Kidney (tissue), 14 donors: ENCODE measurements around the gene TRNP1. TPM values are rescaled to one million over a fixed set of nuclear protein-coding genes. Genes with fewer than 3 reads are reported as not detected.
A peak's percentile ranks its signal among the peaks of the same experiment; 100 is the strongest.

Experiments used
- DNase-seq, 5 donors: peaks; one replicate each; pipeline ENCODE4 v3.0.0-alpha.2; 2013 to 2020
- FAIRE-seq: peaks from 2 replicates; lab custom pipeline; 2012; peaks lifted over from hg19 to GRCh38; lab: Jason Lieb, UNC
- H3K27ac ChIP-seq, 2 donors: one replicate each; pipeline ENCODE4 v1.7.0; 2013; ENCODE audit warnings: low read depth in 2 of 2, low read length in 2 of 2, inconsistent platforms in 1 of 2
- H3K27me3 ChIP-seq: one replicate; pipeline ENCODE4 v1.7.1; 2013; ENCODE audit warnings: low read length, inconsistent platforms; ENCODE audit not compliant: control insufficient read depth, insufficient read depth
- H3K36me3 ChIP-seq, 3 donors: one replicate each; pipeline versions ENCODE4 v1.7.0 to v1.7.1; 2013; ENCODE audit warnings: low read length in 3 of 3, control low read depth in 1 of 3, inconsistent platforms in 1 of 3; ENCODE audit not compliant: insufficient read depth in 3 of 3, control insufficient read depth in 2 of 3
- H3K4me1 ChIP-seq, 3 donors: one replicate each; pipeline versions ENCODE4 v1.7.0 to v1.7.1; 2013; ENCODE audit warnings: low read length in 3 of 3, inconsistent platforms in 1 of 3, low read depth in 1 of 3; ENCODE audit not compliant: control insufficient read depth in 2 of 3, insufficient read depth in 2 of 3
- H3K4me3 ChIP-seq, 3 donors: one replicate each; pipeline versions ENCODE4 v1.7.0 to v1.8.1; 2013; ENCODE audit warnings: low read length in 3 of 3, control low read depth in 1 of 3, inconsistent platforms in 1 of 3
- H3K9ac ChIP-seq, 3 donors: one replicate each; pipeline versions ENCODE4 v1.7.0 to v1.7.1; 2013; ENCODE audit warnings: low read length in 3 of 3, control low read depth in 1 of 3, inconsistent platforms in 1 of 3
- H3K9me3 ChIP-seq, 3 donors: one replicate each; pipeline versions ENCODE4 v1.7.0 to v1.7.1; 2013; ENCODE audit warnings: low read length in 3 of 3, control low read depth in 1 of 3, inconsistent platforms in 1 of 3; ENCODE audit not compliant: control insufficient read depth in 2 of 3, insufficient read depth in 1 of 3
- intact Hi-C: fragments of 100-400 bp; cut with DNase I; formaldehyde crosslinking; loops from one replicate; pipeline ENCODE4 v1.11.1; 2022
- polyA plus RNA-seq: library from polyadenylated mRNA; stranded (reverse); fragments of 350-450 nt; fragmentation: Illumina TruSeq; extraction: RNeasy Lipid Tissue Mini Kit (QIAGEN cat#74804); gene quantifications from one replicate; pipeline ENCODE4 v1.2.3, GENCODE V29; 2014; ENCODE audit warnings: low read depth, low replicate concordance; ENCODE audit not compliant: insufficient read depth
- total RNA-seq: library from RNA; stranded (reverse); fragmentation: NEBNext Ultra II Directional; extraction: Animal tissue kit (Norgen Biotek cat#: 25700); gene quantifications from one replicate; pipeline ENCODE4 v1.2.1, GENCODE V29; 2021
- TF ChIP-seq, protein P1 (sequence below): IDR thresholded peaks from 3 replicates; pipeline ENCODE4 v1.5.1; 2012; ENCODE audit warnings: mild to moderate bottlenecking, moderate library complexity, borderline replicate concordance; ENCODE audit not compliant: insufficient read depth; ENCODE audit errors: extremely low read depth
- donor health status: control.
- donor health status: control.
- donor health status: control.
- donor health status: control.
- donor health status: control.
- donor health status: DM: yes; HTN: yes; CAD: no.
- donor health status: Normal renal cell carcinoma (clear cell type).

The TRNP1 gene
- total and polyA plus RNA-seq, 2 donors from 2014 or later: 33.0 to 38.3 TPM

DNA sequence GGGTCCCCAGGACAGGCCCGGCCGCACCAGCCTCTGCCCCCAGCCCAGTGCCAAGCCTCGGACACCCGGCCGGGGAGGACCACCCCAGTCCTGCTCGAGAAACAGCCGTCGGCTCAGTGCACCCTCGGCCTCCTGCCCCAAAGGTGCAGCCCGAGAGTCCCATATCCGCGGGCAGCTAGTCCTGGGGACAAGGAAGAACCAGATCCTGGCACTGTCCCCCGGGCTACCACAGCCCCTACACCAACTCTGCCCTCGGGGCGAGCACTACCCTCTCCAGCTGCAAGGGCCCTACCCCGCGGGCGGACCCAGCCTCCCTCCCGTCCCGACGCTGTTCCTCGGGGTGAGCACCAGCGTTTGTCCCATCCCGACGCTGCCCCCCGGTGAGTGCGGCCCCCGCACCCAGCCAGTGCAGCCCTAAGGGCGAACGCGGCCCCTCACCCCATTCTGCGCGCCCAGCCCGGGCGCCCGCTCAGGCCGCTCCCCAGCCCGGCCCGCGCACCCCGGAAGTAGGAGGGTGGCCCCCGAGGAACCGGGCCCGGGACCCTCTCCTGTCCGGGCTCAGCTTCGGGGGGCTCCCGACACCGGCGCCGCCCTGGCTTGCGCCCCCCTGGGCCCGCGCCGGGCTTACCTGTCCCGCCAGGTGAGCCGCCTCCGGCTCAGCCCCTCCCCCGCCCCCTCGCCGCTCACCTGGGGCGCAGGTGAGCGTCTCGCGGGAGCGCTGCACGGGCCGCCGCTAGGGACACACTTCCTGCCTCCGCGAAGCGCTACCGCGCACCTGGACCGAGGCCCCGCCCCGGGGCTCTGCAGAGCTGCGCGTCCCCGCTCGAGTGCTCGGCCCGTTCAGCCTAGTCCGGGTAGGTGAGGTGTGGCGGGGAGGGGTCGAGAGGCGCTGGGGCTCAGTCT, 33.5 kb upstream of the TRNP1 start, which contains the start of gene KDF1:
TSS of gene KDF1 (minus strand) at position 747 of the 903 bp plus-strand sequence. CDS start 8,088 bp downstream, outside the sequence.
- TF ChIP-seq, protein P1, sequence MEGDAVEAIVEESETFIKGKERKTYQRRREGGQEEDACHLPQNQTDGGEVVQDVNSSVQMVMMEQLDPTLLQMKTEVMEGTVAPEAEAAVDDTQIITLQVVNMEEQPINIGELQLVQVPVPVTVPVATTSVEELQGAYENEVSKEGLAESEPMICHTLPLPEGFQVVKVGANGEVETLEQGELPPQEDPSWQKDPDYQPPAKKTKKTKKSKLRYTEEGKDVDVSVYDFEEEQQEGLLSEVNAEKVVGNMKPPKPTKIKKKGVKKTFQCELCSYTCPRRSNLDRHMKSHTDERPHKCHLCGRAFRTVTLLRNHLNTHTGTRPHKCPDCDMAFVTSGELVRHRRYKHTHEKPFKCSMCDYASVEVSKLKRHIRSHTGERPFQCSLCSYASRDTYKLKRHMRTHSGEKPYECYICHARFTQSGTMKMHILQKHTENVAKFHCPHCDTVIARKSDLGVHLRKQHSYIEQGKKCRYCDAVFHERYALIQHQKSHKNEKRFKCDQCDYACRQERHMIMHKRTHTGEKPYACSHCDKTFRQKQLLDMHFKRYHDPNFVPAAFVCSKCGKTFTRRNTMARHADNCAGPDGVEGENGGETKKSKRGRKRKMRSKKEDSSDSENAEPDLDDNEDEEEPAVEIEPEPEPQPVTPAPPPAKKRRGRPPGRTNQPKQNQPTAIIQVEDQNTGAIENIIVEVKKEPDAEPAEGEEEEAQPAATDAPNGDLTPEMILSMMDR: peak; percentile 30
- DNase-seq (peak; percentile 79 to 93 (median 86)), FAIRE-seq (no peak)
- peak within 1 kb of the TSS; percentile 22 to 50 for H3K27ac ChIP-seq
- H3K27me3 ChIP-seq: peaks cover 3% of the 10 kb centered on the region
- peak within 1 kb of the TSS; percentile 45 to 82 (median 61) for H3K9ac ChIP-seq
- H3K4me1 ChIP-seq: peaks cover 0 to 4% (median 0%) of the 10 kb centered on the region in 3 donors
- peaks cover 0 to 3% (median 0%) of the 10 kb centered on the region in 3 donors for H3K9me3 ChIP-seq
- intact Hi-C loops: no loop called here
- H3K4me3 ChIP-seq: peak within 1 kb of the TSS; percentile 66 to 85 (median 82)
- no peaks in the 10 kb centered on the region for H3K36me3 ChIP-seq

DNA sequence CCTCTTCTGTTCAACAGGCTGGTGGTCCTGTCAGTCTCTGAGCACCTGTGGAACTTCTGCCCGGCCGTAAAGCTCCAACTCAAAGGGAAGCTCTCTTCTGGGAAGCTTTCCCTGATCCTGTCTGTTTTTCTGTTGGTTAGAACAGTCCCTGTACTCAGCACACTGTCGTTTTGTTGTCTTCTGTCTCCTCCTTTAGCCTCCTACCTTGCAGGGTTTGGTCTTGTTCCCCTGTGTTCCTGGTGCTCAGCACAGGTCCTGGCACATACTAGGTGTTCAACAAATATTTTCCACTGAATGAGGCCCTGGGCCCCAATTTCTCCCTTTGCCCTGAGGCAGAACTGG, 32.9 kb upstream of the TRNP1 start:
- intact Hi-C loops: no loop called here
- H3K36me3 ChIP-seq: no peaks in the 10 kb centered on the region
- no peak for FAIRE-seq
- peak overlapping the region; percentile 22 to 50 for H3K27ac ChIP-seq
- H3K27me3 ChIP-seq: peaks cover 3% of the 10 kb centered on the region
- DNase-seq: peak in 1 of 5 donors; percentile 37
- peak overlapping the region; percentile 45 to 77 (median 61) for H3K9ac ChIP-seq
- TF ChIP-seq, protein P1: no peak
- H3K4me1 ChIP-seq: peaks cover 0 to 4% (median 0%) of the 10 kb centered on the region in 3 donors
- peaks cover 0 to 3% (median 0%) of the 10 kb centered on the region in 3 donors for H3K9me3 ChIP-seq
- peak overlapping the region; percentile 66 to 85 (median 82) for H3K4me3 ChIP-seq

- Histone ChIP-seq H3K36me3 (no peaks in the 10 kb centered on the region), H3K4me1 (peaks cover 0 to 4% (median 0%) of the 10 kb centered on the region in 3 donors), H3K9me3 (no peaks in the 10 kb centered on the region), H3K9ac (no peak overlapping the region), H3K4me3 (no peak overlapping the region), H3K27me3 (peaks cover 3% of the 10 kb centered on the region), H3K27ac (no peak overlapping the region)
- TF ChIP-seq, protein P1: no peak
- intact Hi-C loops: no loop called here
- DNase-seq (no peak), FAIRE-seq (no peak)
These were observed 31.7 kb upstream of the TRNP1 start for GRCh38 chr1:26961826-26962225.
